22Rv1 (cell line): ENCODE results near the gene UVRAG.

Source experiments
- H3K27ac ChIP-seq: fragments of 450-650 bp; 2 replicates; pipeline ENCODE4 v1.5.1; 2017
- CTCF ChIP-seq: fragments of 450-650 bp; IDR thresholded peaks from 2 replicates; pipeline ENCODE4 v1.5.1; 2017; ENCODE audit warnings: mild to moderate bottlenecking
- ZFX ChIP-seq: fragments of 450-650 bp; IDR thresholded peaks from 2 replicates; pipeline ENCODE4 v1.6.1; 2017; ENCODE audit warnings: antibody characterized with exemption, borderline replicate concordance

Gene UVRAG

GRCh38 chr11:75911459-75911858 is 96.4 kb downstream of the UVRAG start:
- no peak overlapping the region for H3K27ac ChIP-seq
- TF ChIP-seq CTCF (no peak), ZFX (no peak)

DNA sequence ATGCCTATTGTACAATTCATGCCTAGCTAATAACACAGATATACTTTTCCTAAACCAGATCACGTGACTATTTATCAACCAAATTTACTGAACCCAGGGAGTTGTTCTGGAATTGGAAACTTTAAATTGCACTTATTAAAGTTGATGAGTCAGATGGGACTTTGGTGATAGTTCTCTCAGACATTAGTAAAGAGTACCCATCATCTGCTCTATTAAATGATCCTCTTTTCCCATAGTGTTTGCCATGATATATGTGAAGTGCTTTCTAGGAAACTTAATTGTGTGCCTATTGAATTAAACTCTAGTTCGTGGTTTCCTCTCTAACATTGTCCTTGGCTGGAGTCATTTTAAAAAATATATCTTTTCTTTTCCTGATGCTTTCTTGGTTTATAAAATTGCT is 99.0 kb downstream of the UVRAG start:
- no peak overlapping the region for H3K27ac ChIP-seq
- TF ChIP-seq ZFX (no peak), CTCF (no peak)

GRCh38 chr11:75916882-75917281 is 101.9 kb downstream of the UVRAG start:
- H3K27ac ChIP-seq, result no peak overlapping the region
- TF ChIP-seq CTCF (no peak), ZFX (no peak)

GRCh38 chr11:75918331-75918730 is 103.3 kb downstream of the UVRAG start:
- TF ChIP-seq ZFX, result no peak
- TF ChIP-seq CTCF, result no peak
- H3K27ac ChIP-seq, result no peak overlapping the region

GRCh38 chr11:75919525-75919924 is 104.5 kb downstream of the UVRAG start:
- no peak overlapping the region for H3K27ac ChIP-seq
- TF ChIP-seq ZFX, result no peak
- no peak for TF ChIP-seq CTCF

GRCh38 chr11:75920848-75921247 is 105.8 kb downstream of the UVRAG start:
- TF ChIP-seq ZFX, result no peak
- TF ChIP-seq CTCF, result no peak
- no peak overlapping the region for H3K27ac ChIP-seq

- TF ChIP-seq CTCF (no peak), ZFX (no peak)
- no peak overlapping the region for H3K27ac ChIP-seq
Observed at GRCh38 chr11:75921808-75922207, 106.8 kb downstream of the UVRAG start.
